Right renal cortex interstitium (tissue), 3 donors: Measurements from ENCODE around the gene TSSK3. TPM values are rescaled to one million over a fixed set of nuclear protein-coding genes. Genes with fewer than 3 reads are reported as not detected.

Experiments
- DNase-seq, 3 donors: peaks; one replicate each; pipeline ENCODE4 v3.0.0-alpha.2; 2013; ENCODE audit warnings: low read depth in 3 of 3, low spot score in 2 of 3
- polyA plus RNA-seq, 3 donors: library from polyadenylated mRNA; unstranded; fragments of 120-200 nt; gene quantifications; one replicate each; pipeline ENCODE4 v1.2.1, GENCODE V29; 2013; ENCODE audit not compliant: insufficient read length in 3 of 3

The TSSK3 gene
- polyA plus RNA-seq, 3 donors: 1.2 to 2.1 (median 1.3) TPM

GRCh38 chr1:32358435-32358834 is 3.9 kb upstream of the TSSK3 start:
- DNase-seq: no peak

- DNase-seq: no peak
Measured at GRCh38 chr1:32361308-32361673, 1.0 kb upstream of the TSSK3 start.

GRCh38 chr1:32361674-32362473 is 465 bp upstream of the TSSK3 start:
- DNase-seq: no peak

- no peak for DNase-seq
Measured at GRCh38 chr1:32363713-32364112, 1.4 kb downstream of the TSSK3 start.

DNA sequence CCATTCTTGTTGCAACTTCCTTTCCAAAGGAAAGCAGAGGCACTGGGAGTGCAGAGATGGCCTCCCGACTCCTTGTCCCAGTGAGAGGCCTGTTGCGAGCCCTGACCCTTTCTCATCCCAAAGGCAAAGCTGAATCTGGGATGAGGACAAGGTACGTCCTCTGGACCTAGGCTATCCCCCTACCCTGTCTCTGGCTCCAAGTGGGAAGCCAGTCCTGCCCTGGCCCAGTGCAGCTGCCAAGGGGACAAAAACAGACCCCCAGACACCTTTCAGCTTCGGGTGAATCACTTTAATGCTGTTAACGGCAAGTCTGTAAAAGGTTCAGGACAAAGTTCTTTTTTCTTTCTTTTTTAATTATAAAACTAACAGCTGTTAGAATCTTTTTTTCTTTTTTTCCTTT is 2.5 kb downstream of the TSSK3 start:
- no peak for DNase-seq

GRCh38 chr1:32365445-32365844 is 3.1 kb downstream of the TSSK3 start:
- DNase-seq: no peak

DNA sequence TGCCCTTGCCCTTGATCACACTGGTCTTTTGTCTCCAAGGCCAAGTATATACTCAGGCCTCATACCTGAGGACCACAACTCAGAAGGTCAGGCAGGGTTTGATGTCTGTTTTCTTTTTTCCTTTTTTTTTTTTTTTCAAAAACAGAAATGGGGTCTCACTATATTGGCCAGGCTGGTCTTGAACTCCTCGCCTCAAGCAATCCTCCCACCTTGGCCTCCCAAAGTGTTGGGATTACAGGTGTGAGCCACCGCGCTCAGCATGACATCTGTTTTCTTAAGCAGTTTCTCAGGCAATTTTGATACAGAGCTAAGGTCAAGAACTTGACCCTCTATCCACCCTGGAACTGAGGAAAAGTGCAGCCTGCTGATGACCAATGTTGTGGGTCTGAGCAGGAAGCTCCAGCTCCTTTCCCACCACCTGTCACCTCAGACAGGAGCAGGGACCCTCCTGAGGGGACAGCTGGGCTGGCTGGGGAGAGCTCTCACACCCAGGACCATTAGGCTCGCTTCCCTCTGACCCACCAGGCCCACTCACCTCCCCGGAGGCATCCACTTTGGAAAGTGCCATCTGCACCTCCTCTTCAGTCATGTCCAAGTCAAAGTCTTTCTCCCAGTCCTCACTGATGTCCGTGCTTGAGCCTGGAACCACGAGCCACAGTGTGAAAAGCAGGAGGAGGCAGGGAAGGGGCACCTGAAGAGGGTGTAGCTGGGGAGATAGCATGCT is 5.7 kb downstream of the TSSK3 start:
- DNase-seq: no peak

DNA sequence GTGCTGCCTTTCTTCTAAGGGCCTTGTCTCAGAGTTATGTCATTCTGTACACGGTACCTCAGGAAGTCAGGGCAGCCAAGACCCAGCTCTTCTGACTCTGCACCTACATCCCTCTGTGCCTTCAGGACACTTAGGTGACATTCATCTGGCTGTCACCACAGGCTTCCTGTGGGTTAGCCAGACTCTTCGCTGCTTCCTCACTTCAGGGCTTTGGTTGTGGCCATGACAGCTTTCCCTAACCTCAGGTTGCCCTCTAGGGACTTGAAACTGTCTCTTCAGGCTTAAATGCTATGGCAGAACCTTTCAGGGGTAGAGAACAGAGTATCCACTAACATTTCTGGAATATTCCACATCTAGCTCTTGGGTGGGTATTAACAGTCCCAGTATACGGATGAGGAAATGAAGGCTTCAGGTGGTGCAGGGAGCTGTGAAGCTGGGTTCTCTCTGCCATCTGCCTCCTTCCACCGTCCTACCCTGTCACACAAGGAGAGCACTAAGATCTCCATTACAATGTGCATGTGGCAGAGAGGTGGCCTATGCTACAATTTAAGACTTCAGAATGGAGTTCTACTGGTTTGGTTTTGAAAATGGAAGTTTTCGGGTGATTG is 9.9 kb downstream of the TSSK3 start:
- DNase-seq: no peak

DNA sequence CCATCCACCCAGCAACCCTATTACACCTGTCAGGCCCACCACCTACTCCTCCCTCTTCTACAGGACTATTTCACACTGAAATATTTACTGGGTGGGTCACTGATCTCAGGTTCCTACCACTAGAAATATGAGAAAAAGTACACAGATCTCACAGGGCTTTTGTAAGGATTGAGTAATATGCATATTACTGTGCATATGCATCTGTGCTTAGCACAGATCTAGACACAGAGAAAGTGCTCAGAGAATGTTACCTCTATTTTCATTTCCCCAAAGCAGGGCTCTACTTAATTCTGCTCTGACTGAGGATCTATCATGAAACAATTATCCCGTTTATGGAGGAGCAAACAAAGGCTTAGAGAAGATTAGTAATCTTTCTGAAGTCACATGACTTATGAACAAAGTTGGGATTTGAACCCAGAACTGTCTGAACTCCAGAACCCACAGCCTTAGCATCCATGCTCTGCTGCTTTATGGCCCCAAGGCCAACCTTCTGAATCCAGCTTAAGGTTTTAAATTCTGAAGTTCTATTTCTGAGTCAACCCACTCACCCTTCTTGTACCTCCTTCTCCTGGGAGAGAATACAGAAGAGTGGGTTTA is 11.8 kb downstream of the TSSK3 start:
- DNase-seq: no peak

GRCh38 chr1:32376199-32376598 is 13.9 kb downstream of the TSSK3 start:
- no peak for DNase-seq

DNA sequence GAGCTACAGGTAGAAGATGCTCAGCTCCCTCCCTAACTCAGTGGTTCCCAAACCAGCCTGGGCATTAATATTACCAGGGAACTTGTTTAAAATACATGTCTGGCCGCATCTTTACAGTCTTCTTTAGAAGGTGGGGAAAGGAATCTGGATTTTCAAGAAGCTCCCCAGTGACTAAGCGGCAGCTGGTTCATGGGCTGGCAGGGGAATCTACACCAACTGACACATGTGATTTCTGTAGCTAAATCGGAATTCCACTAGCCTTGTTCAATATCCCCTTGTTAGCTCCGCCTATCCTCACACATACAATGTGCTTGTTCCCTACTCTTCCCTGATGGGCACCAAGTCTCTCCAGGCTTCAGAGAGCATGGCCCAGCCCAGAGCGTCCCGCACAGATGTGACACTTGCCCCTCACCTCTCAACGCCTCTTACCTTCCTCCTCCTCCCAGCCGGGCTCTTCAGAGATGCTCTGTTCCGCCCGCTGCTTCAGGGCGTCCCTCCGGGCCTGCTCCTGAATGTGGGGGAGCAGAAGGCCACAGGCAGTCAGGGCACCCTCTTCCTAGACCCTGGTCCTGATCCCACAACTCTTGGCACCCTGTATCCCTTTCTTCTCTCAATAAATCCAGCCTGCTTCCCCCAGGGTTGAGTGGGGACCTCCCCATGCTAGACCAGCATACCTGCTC is 15.3 kb downstream of the TSSK3 start:
- DNase-seq: no peak

GRCh38 chr1:32380057-32380456 is 17.7 kb downstream of the TSSK3 start:
- DNase-seq: no peak

DNA sequence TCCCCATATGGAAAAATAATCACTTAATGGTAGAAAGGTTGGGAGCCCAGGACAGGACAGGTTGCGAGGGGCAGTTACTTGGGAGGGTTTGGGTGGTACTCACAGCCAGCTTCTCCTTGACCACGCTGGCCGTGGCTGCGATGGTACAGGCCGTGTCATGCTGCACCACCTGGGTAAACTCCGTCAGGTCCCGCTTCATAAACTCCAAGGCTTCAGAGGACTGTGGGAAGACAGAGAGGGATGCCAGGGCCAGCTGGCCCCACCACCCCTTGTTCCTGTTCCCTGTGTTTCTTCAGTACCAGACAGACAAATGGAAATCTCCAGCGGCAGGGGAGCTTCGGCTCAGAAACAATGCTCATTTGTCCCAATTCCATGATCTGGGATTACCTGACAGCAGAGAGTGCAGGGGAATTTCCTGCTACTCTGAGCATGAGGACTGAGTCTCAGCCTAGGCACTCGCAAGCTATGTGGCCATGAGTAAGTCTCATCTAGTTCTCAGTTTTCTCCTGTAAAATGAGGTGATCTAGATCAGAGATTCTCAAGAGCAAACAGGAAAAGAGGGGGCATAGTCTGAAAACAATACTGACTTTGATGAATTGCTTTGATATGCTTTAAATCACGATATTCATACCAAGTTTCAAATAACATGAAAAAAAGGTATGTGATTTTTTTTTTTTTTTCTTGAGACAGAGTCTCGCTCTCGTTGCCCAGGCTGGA is 24.5 kb downstream of the TSSK3 start:
- DNase-seq: no peak

DNA sequence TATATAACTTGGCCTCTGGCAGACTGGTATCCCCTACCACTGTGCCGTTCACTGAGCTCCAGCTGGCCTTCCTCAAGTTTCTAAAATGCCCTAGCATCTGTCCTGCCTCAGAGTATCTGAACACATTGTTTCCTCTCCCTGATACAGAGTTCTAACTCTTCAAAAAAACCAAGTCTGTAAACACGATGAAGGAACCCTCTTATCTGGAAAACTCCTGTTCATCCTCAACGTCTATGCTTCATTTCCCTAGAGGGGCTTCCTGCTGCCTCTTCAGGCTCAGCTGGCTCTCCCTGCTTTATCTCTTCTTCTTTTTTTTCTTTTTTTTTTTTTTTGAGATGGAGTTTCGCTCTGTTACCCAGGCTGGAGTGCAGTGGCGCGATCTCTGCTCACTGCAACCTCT is 26.3 kb downstream of the TSSK3 start:
- no peak for DNase-seq

GRCh38 chr1:32390904-32391870 is 28.8 kb downstream of the TSSK3 start:
- no peak for DNase-seq

- no peak for DNase-seq
Measured at GRCh38 chr1:32392325-32392724, 30.0 kb downstream of the TSSK3 start.

DNA sequence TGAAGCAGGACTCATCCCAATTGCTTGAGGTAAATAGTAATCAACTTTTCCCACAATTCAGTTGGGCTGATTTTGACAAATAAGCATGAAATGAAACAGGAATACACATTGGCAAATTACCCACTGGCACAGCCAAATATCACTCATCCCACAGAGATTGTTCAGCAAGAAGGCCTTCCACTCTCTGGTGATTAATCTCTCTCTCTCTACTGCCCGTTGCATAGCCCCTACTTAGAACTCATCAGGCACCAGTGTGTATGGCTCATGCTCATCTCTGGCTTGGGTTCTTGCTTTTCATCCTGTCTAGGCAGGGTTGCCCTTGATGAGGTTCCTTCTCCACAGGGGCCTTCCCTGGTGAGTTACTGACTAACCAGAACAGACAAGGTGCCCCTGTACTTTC is 30.8 kb downstream of the TSSK3 start:
- no peak for DNase-seq

DNA sequence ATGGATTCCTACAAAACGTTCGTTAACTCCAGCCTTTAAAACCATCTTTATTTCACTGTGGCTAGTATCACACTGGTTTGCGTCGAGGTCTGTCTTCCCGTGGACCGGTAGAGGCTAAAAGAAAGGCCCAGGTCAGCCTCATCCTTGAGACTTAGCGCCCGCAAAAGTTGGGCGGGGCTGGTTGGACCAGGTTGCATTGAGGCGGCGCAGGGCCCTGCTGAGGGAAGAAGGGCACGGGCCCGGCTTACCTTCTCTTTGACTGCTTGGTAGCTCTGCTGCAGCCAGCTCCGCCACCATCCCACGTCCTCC is 31.4 kb downstream of the TSSK3 start:
- DNase-seq: no peak

DNA sequence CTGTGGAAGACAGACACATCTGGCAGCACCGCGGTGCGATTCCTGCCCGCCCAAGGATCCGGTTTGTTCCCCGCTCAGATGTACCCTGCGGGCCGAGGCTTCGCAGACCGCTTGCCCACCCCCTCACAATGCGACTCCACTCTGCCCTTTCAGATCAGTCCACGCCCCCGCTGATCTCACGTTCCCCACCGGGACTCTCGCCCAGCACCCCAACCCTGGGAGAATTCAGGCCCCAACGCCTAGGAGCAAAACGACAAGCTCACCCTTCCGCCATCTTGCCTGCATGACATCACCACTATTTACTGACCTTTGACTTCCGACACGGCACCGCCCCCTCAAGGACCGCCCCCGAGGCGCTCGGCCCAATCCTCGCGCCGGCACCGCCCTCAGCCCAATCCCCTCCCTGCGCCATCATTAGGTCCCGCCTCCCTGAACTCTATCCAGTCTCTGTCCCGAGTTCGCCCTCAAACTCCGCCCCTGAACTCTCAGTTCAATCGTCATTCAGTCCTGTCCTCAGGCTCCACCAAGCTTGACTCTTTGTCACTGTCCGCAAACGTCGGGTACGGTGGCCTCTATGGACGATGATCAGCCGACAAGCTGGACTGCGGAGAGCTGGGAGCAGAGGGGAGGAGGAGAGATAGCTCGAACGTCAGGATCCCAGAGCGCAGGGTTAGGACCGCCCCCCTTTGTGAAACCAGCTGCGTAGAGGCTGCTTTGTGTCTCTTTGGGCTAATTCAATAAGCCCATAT is 32.0 kb downstream of the TSSK3 start, which contains the start of gene BSDC1:
TSS of gene BSDC1 (minus strand) at position 301 of the 749 bp plus-strand sequence. CDS start at position 274, 27 bp downstream.
- DNase-seq: peak; percentile 98 to 99 (median 98)
